Stimulated activated CD8-positive, alpha-beta memory T cell treated with anti-CD3 and anti-CD28 coated beads, Interleukin-7, amount 100 ng/mL, for 48 hours (primary cell): ENCODE data around the gene RTCB.

Experiments used
- DNase-seq, 2 donors: peaks; one replicate each; pipeline ENCODE4 v3.0.0-alpha.2; 2020; ENCODE audit warnings: low read depth in 1 of 2; ENCODE audit errors: extremely low read depth in 1 of 2

The RTCB gene

DNA sequence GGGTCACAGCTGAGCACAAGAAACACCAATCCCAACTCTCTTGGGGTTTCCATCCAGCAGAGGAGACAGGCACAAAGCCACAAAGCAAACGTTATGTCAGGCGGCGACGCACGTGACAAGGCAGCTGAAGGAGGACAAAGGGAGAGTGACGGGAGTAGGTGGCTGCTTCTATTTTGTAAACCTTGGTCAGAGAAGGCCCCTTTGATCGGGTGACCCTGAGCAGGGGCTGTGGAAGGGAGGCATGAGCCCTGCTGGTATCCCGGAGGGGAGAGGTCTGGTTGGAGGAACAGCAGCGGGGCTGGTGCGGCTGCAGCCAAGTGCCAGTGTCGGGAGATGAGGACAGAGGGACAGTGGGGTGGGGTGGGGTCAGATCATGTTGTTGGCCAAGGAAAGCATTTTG is 71.6 kb downstream of the RTCB start:
- no peak for DNase-seq

GRCh38 chr22:32339190-32340012 is 72.6 kb downstream of the RTCB start:
- no peak for DNase-seq

DNA sequence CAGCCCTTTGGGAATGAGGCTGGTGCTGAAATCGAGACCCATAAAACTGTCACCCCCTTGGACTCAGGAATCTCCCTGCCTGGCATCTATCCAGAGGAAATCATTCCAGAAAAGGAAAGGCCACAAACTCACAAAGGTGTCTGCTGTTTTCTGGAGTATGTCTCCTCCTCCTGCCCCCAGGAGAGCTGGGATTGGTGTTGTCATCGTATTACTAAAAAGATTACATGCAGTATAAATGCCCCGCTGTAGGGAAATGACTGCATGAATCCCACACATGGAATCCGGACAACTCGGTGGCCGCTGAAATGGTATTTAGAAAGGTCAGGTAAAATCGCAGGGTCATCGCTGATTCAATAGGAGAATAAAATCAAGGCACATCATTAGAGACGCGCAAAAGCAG is 73.3 kb downstream of the RTCB start:
- no peak for DNase-seq
